B cell (primary cell): ENCODE measurements around the gene CMTM7. TPM values are rescaled to one million over a fixed set of nuclear protein-coding genes. Genes with fewer than 3 reads are reported as not detected.
A peak's percentile ranks its signal among the peaks of the same experiment; 100 is the strongest.

Experiments
- ATAC-seq: fragments of 200-7000 bp; cut with Tn5 transposase; one replicate; pipeline ENCODE4 v1.10.0; 2021; ENCODE audit warnings: low read depth, mild to moderate bottlenecking, moderate number of reproducible peaks, moderate library complexity
- CTCF ChIA-PET: fragments of 350-600 bp; sonication (Branson Sonifier 250); formaldehyde crosslinking; loops from one replicate; lab custom pipeline; 2021; ENCODE audit warnings: antibody characterized with exemption, inconsistent platforms; lab: Charles Lee
- POLR2A ChIA-PET: fragments of 350-600 bp; sonication (Branson Sonifier 250); formaldehyde crosslinking; loops from one replicate; lab custom pipeline; 2021; ENCODE audit warnings: antibody characterized with exemption; lab: Charles Lee
- DNase-seq: peaks from one replicate; pipeline ENCODE4 v3.0.0; 2013
- H2AFZ ChIP-seq: 2 replicates; pipeline ENCODE4 v1.6.1; 2012; ENCODE audit warnings: mild to moderate bottlenecking, low read depth, low read length; ENCODE audit not compliant: insufficient read depth, poor library complexity, severe bottlenecking
- H3K27ac ChIP-seq, 2 donors: 1 replicate in 1 of 2; 2 replicates in 1 of 2; pipeline ENCODE4 v1.5.1; 2012 to 2013; ENCODE audit warnings: low read length in 2 of 2, mild to moderate bottlenecking in 2 of 2, moderate library complexity in 1 of 2
- H3K27me3 ChIP-seq, 4 experiments: fragments of 200-600 bp in 1 of 4; sonication (generic) in 1 of 4; replicated peaks in 1 of 4; 1 replicate in 2 of 4; 2 replicates in 2 of 4; pipeline versions ENCODE4 v1.6.1 to v1.7.0; 2013 to 2016; ENCODE audit warnings: low read length in 3 of 4, mild to moderate bottlenecking in 2 of 4, mixed read lengths in 1 of 4, moderate library complexity in 1 of 4; ENCODE audit not compliant: insufficient read depth in 4 of 4, control insufficient read depth in 3 of 4; ENCODE audit errors: control extremely low read depth in 1 of 4
- H3K36me3 ChIP-seq, 2 experiments: replicated peaks in 1 of 2; 1 replicate in 1 of 2; 2 replicates in 1 of 2; pipeline versions ENCODE4 v1.6.1 to v1.7.1; 2013; ENCODE audit warnings: low read length in 1 of 2; ENCODE audit not compliant: insufficient read depth in 2 of 2, control insufficient read depth in 1 of 2; ENCODE audit errors: control extremely low read depth in 1 of 2, extremely low read depth in 1 of 2
- H3K4me1 ChIP-seq, 2 donors: fragments of 200-600 bp in 1 of 2; sonication (generic) in 1 of 2; 1 replicate in 1 of 2; 2 replicates in 1 of 2; pipeline versions ENCODE4 v1.5.1 to v1.6.1; 2013 to 2017; ENCODE audit warnings: low read length in 2 of 2; ENCODE audit not compliant: control insufficient read depth in 2 of 2, insufficient read depth in 2 of 2
- H3K4me2 ChIP-seq: replicated peaks from 2 replicates; pipeline ENCODE3; 2012; ENCODE audit warnings: mild to moderate bottlenecking, low read depth, low read length; ENCODE audit not compliant: poor library complexity, severe bottlenecking
- H3K4me3 ChIP-seq, 5 experiments: fragments of 200-600 bp in 1 of 5; sonication (generic) in 1 of 5; 1 replicate in 3 of 5; 2 replicates in 2 of 5; pipeline versions ENCODE4 v1.5.1 to v1.7.0; 2011 to 2016; ENCODE audit warnings: low read length in 4 of 5, mild to moderate bottlenecking in 4 of 5, low read depth in 2 of 5, control low read depth in 1 of 5, moderate library complexity in 1 of 5; ENCODE audit not compliant: insufficient read depth in 1 of 5; ENCODE audit errors: control extremely low read depth in 1 of 5, extremely low read depth in 1 of 5
- H3K79me2 ChIP-seq: fragments of 200-600 bp; sonication (generic); one replicate; pipeline ENCODE4 v1.6.0; 2016; ENCODE audit warnings: low read length; ENCODE audit not compliant: control insufficient read depth, insufficient read depth
- H3K9ac ChIP-seq: fragments of 200-600 bp; sonication (generic); 2 replicates; pipeline ENCODE4 v1.6.1; 2017; ENCODE audit warnings: mild to moderate bottlenecking, low read length, moderate library complexity
- H3K9me3 ChIP-seq, 3 donors: one replicate each; pipeline versions ENCODE4 v1.6.1 to v1.7.1; 2013; ENCODE audit warnings: low read length in 2 of 3; ENCODE audit not compliant: control insufficient read depth in 2 of 3, insufficient read depth in 1 of 3; ENCODE audit errors: control extremely low read depth in 1 of 3
- H4K20me1 ChIP-seq: 2 replicates; pipeline ENCODE4 v1.6.0; 2012; ENCODE audit warnings: mild to moderate bottlenecking, low read length; ENCODE audit not compliant: insufficient read depth, control insufficient read depth, poor library complexity, severe bottlenecking
- H3K27ac Mint-ChIP-seq: one replicate; pipeline ENCODE4 v1.8.0; 2021; ENCODE audit warnings: mixed read lengths
- H3K27me3 Mint-ChIP-seq: one replicate; pipeline ENCODE4 v1.8.0; 2021; ENCODE audit warnings: mixed read lengths
- H3K4me1 Mint-ChIP-seq: one replicate; pipeline ENCODE4 v1.8.0; 2021; ENCODE audit warnings: mixed read lengths
- H3K4me3 Mint-ChIP-seq: one replicate; pipeline ENCODE4 v1.8.0; 2021; ENCODE audit warnings: mixed read lengths
- H3K9me3 Mint-ChIP-seq: one replicate; pipeline ENCODE4 v1.8.0; 2022; ENCODE audit warnings: mixed read lengths; ENCODE audit not compliant: insufficient read depth
- EZH2 ChIP-seq: IDR thresholded peaks from 2 replicates; pipeline ENCODE4 v1.6.1; 2012; ENCODE audit warnings: borderline replicate concordance, low read depth, mild to moderate bottlenecking, moderate library complexity, low read length; ENCODE audit not compliant: insufficient read depth, poor library complexity, severe bottlenecking
- WGBS: methylation state at CpG from one replicate; pipeline ENCODE4 v1.1.5; 2013; ENCODE audit warnings: missing lambda C conversion rate; ENCODE audit not compliant: insufficient coverage; 5-methylcytosine and 5-hydroxymethylcytosine counted together
- intact Hi-C: fragments of 100-400 bp; cut with micrococcal nuclease; formaldehyde crosslinking; loops from one replicate; pipeline ENCODE4 v1.10.0; 2022
- polyA plus RNA-seq: library from polyadenylated mRNA; depleted of rRNA; stranded (reverse); fragments of >200 nt; gene quantifications from 2 replicates; pipeline ENCODE4 v1.2.3, GENCODE V29; 2012
- total RNA-seq, 2 donors: library from RNA; stranded (reverse); fragments of 120-200 nt in 1 of 2; gene quantifications; 1 replicate in 1 of 2; 2 replicates in 1 of 2; pipeline versions ENCODE4 v1.2.3 to v1.2.4, GENCODE V29; 2013 to 2022
- TF ChIP-seq, protein P1 (sequence below): fragments of 200-600 bp; IDR thresholded peaks from one replicate; pipeline ENCODE4 v1.8.0; 2022; ENCODE audit warnings: antibody characterized with exemption, mild to moderate bottlenecking

The CMTM7 gene
- total and polyA plus RNA-seq, 2 donors (not counting 1 experiment from before 2014, with no cell fraction given): 71.5 to 76.1 TPM

DNA sequence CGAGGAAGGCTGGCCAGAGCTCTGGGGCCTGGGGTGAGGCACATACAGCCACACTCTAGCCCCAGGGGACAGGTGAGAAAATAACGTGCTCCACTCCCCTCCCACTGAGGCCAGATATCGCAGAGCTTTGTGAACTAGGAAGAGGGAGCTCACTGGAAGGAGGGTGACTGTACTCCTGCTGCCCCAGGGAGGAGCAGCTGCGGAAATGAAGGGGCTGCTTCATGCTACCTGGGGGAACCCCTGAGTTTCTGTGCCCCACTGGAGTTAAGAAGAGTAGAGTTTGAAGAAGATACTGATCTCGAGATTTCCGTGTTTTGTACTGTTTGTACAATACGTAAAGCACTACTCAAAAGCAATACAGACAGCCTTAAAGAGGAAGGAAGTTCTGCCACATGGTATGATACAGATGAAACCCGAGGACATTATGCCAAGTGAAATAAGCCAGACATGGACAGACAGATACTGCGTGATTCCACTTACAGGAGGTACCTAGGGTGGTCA lies 66.4 kb downstream of the CMTM7 start:
- intact Hi-C loops: loop anchor here (5.0 kb wide), 1 partner anchor 36 kb away; no protein-coding TSS in a partner anchor
- H2AFZ ChIP-seq: peak overlapping the region; percentile 56
- CTCF ChIA-PET: interaction anchor here (0.6 to 5.6 kb wide), 7 partner anchors 10 to 87 kb away, joined by 3 to 67 read pairs (median 5); no protein-coding TSS in a partner anchor

GRCh38 chr3:32459450-32459849 lies 67.8 kb downstream of the CMTM7 start:
- Histone ChIP-seq H3K27ac (peak overlapping the region; percentile 85 to 94), H2AFZ (no peak overlapping the region), H3K27me3 (no peaks in the 10 kb centered on the region), H3K36me3 (peaks cover 0 to 9% of the 10 kb centered on the region in 2 experiments), H4K20me1 (no peaks in the 10 kb centered on the region), H3K4me2 (peak overlapping the region; percentile 76), H3K4me1 (peaks cover 59 to 72% of the 10 kb centered on the region in 2 donors), H3K9ac (peak overlapping the region; percentile 37), H3K9me3 (no peaks in the 10 kb centered on the region), H3K4me3 (no peak overlapping the region), H3K79me2 (peaks cover 46% of the 10 kb centered on the region)
- no CpG with 5 or more reads among the region's 5 CpGs for WGBS
- DNase-seq: peak; percentile 30
- POLR2A ChIA-PET: interaction anchor here (1.6 kb wide), 1 partner anchor 11 kb away, joined by 3 read pairs; no protein-coding TSS in a partner anchor
- no peak for ATAC-seq
- no peaks in the 10 kb centered on the region for H3K9me3 Mint-ChIP-seq
- intact Hi-C loops: loop anchor here (5.0 kb wide), 1 partner anchor 37 kb away; no protein-coding TSS in a partner anchor
- CTCF ChIA-PET: interaction anchor here (1.0 to 5.6 kb wide), 5 partner anchors 9 to 84 kb away, joined by 3 to 67 read pairs (median 6); no protein-coding TSS in a partner anchor
- no peaks in the 10 kb centered on the region for H3K27me3 Mint-ChIP-seq
- peak overlapping the region; percentile 82 for H3K4me3 Mint-ChIP-seq
- H3K4me1 Mint-ChIP-seq: peaks cover 55% of the 10 kb centered on the region
- no peak for TF ChIP-seq EZH2
- TF ChIP-seq, protein P1, sequence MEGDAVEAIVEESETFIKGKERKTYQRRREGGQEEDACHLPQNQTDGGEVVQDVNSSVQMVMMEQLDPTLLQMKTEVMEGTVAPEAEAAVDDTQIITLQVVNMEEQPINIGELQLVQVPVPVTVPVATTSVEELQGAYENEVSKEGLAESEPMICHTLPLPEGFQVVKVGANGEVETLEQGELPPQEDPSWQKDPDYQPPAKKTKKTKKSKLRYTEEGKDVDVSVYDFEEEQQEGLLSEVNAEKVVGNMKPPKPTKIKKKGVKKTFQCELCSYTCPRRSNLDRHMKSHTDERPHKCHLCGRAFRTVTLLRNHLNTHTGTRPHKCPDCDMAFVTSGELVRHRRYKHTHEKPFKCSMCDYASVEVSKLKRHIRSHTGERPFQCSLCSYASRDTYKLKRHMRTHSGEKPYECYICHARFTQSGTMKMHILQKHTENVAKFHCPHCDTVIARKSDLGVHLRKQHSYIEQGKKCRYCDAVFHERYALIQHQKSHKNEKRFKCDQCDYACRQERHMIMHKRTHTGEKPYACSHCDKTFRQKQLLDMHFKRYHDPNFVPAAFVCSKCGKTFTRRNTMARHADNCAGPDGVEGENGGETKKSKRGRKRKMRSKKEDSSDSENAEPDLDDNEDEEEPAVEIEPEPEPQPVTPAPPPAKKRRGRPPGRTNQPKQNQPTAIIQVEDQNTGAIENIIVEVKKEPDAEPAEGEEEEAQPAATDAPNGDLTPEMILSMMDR: no peak
- peak overlapping the region; percentile 95 for H3K27ac Mint-ChIP-seq

More for the DNA sequence above, 66.4 kb downstream of the CMTM7 start:
- H3K27me3 ChIP-seq: no peaks in the 10 kb centered on the region
- H3K27me3 Mint-ChIP-seq: no peaks in the 10 kb centered on the region
- peak overlapping the region; percentile 93 for H3K27ac Mint-ChIP-seq
- H3K9me3 Mint-ChIP-seq: no peaks in the 10 kb centered on the region
- peaks cover 55% of the 10 kb centered on the region for H3K79me2 ChIP-seq
- peak overlapping the region; percentile 85 to 94 for H3K27ac ChIP-seq
- H3K9me3 ChIP-seq: no peaks in the 10 kb centered on the region
- peaks cover 58% of the 10 kb centered on the region for H3K4me1 Mint-ChIP-seq
- no peaks in the 10 kb centered on the region for H4K20me1 ChIP-seq
- H3K36me3 ChIP-seq: peaks cover 0 to 19% of the 10 kb centered on the region in 2 experiments
- TF ChIP-seq, protein P1: no peak
- TF ChIP-seq EZH2: no peak
- 0% methylated on average over 5 of the region's 9 CpGs for WGBS
- ATAC-seq (peak; percentile 59), DNase-seq (peak; percentile 89)
- H3K4me2 ChIP-seq: peak overlapping the region; percentile 71
- H3K4me3 Mint-ChIP-seq: peak overlapping the region; percentile 77
- H3K9ac ChIP-seq: peak overlapping the region; percentile 49
- H3K4me1 ChIP-seq: peaks cover 59 to 72% of the 10 kb centered on the region in 2 donors
- POLR2A ChIA-PET: interaction anchor here (0.6 to 1.6 kb wide), 5 partner anchors 10 to 597 kb away, joined by 3 to 7 read pairs (median 4); no protein-coding TSS in a partner anchor
- peak overlapping the region in 3 of 5 experiments; percentile 13 to 27 (median 13) for H3K4me3 ChIP-seq
